Neural progenitor cell (in vitro differentiated cells): ENCODE results near the gene ELANE. TPM values are rescaled to one million over a fixed set of nuclear protein-coding genes. Genes with fewer than 3 reads are reported as not detected.

Source experiments
- DNase-seq: peaks from one replicate; pipeline ENCODE4 v3.0.0-alpha.2; 2016; ENCODE audit warnings: low spot score
- H2AFZ ChIP-seq: fragments of 200-600 bp; sonication (generic); replicated peaks from 2 replicates; pipeline ENCODE4 v1.6.1; 2016; ENCODE audit warnings: antibody characterized with exemption
- H3F3A ChIP-seq: fragments of 200-600 bp; sonication (generic); 2 replicates; pipeline ENCODE4 v1.6.1; 2016; ENCODE audit warnings: antibody characterized with exemption, low read depth
- H3K27ac ChIP-seq: fragments of 200-600 bp; sonication (generic); 2 replicates; pipeline ENCODE4 v1.5.1; 2016; ENCODE audit warnings: mild to moderate bottlenecking
- H3K27me3 ChIP-seq: fragments of 200-600 bp; sonication (generic); 2 replicates; pipeline ENCODE4 v1.6.1; 2016; ENCODE audit warnings: mild to moderate bottlenecking, moderate library complexity
- H3K36me3 ChIP-seq: fragments of 200-600 bp; sonication (generic); 2 replicates; pipeline ENCODE4 v1.5.1; 2016
- H3K4me1 ChIP-seq: fragments of 200-600 bp; sonication (generic); 2 replicates; pipeline ENCODE4 v1.6.1; 2016; ENCODE audit warnings: mixed run types
- H3K4me2 ChIP-seq: fragments of 200-600 bp; sonication (generic); 2 replicates; pipeline ENCODE4 v1.6.1; 2016
- H3K4me3 ChIP-seq: fragments of 200-600 bp; sonication (generic); 2 replicates; pipeline ENCODE4 v1.5.1; 2016
- H3K79me2 ChIP-seq: fragments of 200-600 bp; sonication (generic); 2 replicates; pipeline ENCODE4 v1.6.1; 2016; ENCODE audit warnings: low read depth
- H3K9ac ChIP-seq: fragments of 200-600 bp; sonication (generic); 2 replicates; pipeline ENCODE4 v1.6.1; 2016
- H3K9me3 ChIP-seq: fragments of 200-600 bp; sonication (generic); 2 replicates; pipeline ENCODE4 v1.5.1; 2016; ENCODE audit warnings: low read depth
- H4K20me1 ChIP-seq: fragments of 200-600 bp; sonication (generic); 2 replicates; pipeline ENCODE4 v1.6.1; 2016; ENCODE audit warnings: low read depth
- H3K27ac Mint-ChIP-seq: 3 replicates; pipeline ENCODE4 v1.8.0; 2021; ENCODE audit warnings: mixed read lengths
- H3K27me3 Mint-ChIP-seq: 2 replicates; pipeline ENCODE4 v1.8.0; 2022; ENCODE audit warnings: low read depth, mild to moderate bottlenecking, inconsistent platforms, moderate library complexity, mixed read lengths; ENCODE audit not compliant: insufficient read depth
- H3K36me3 Mint-ChIP-seq: 3 replicates; pipeline ENCODE4 v1.8.0; 2021; ENCODE audit warnings: mixed read lengths
- H3K4me1 Mint-ChIP-seq: 3 replicates; pipeline ENCODE4 v1.8.0; 2021; ENCODE audit warnings: mixed read lengths
- H3K4me3 Mint-ChIP-seq: 3 replicates; pipeline ENCODE4 v1.8.0; 2021; ENCODE audit warnings: mild to moderate bottlenecking, moderate library complexity, mixed read lengths
- H3K9me3 Mint-ChIP-seq: 3 replicates; pipeline ENCODE4 v1.8.0; 2020; ENCODE audit warnings: mixed read lengths
- CTCF ChIP-seq: fragments of 200-600 bp; sonication (generic); IDR thresholded peaks from 2 replicates; pipeline ENCODE4 v1.5.1; 2017; ENCODE audit warnings: antibody characterized with exemption, mild to moderate bottlenecking
- EZH2 ChIP-seq: fragments of 200-600 bp; sonication (generic); IDR thresholded peaks from 2 replicates; pipeline ENCODE4 v1.6.1; 2017; ENCODE audit warnings: antibody characterized with exemption, mild to moderate bottlenecking, moderate library complexity
- EZH2phosphoT487 ChIP-seq: fragments of 200-600 bp; sonication (generic); IDR thresholded peaks from 2 replicates; pipeline ENCODE4 v1.6.1; 2017; ENCODE audit warnings: antibody characterized with exemption
- total RNA-seq: library from RNA; depleted of rRNA; stranded (reverse); fragments of >200 nt; gene quantifications from 2 replicates; pipeline ENCODE4 v1.2.3, GENCODE V29; 2015; ENCODE audit warnings: low replicate concordance

Gene ELANE
- total RNA-seq, 1 donor from 2014 or later = not detected

- peaks cover 22% of the 10 kb centered on the region for H3K36me3 Mint-ChIP-seq
- H3K9me3 Mint-ChIP-seq = no peaks in the 10 kb centered on the region
- H3K27me3 ChIP-seq = no peaks in the 10 kb centered on the region
- H4K20me1 ChIP-seq = peaks cover 10% of the 10 kb centered on the region
- H3K9ac ChIP-seq = no peak overlapping the region
- no peak overlapping the region for H2AFZ ChIP-seq
- no peak overlapping the region for H3K27ac ChIP-seq
- no peak for TF ChIP-seq CTCF
- no peak for TF ChIP-seq EZH2
- no peak for TF ChIP-seq EZH2phosphoT487
- H3K4me1 Mint-ChIP-seq = peaks cover 2% of the 10 kb centered on the region
- no peak overlapping the region for H3K4me3 Mint-ChIP-seq
- H3K36me3 ChIP-seq = no peaks in the 10 kb centered on the region
- DNase-seq = no peak
- H3K4me1 ChIP-seq = no peaks in the 10 kb centered on the region
- no peaks in the 10 kb centered on the region for H3K79me2 ChIP-seq
- no peaks in the 10 kb centered on the region for H3F3A ChIP-seq
- no peak overlapping the region for H3K27ac Mint-ChIP-seq
- H3K4me2 ChIP-seq = no peak overlapping the region
- peaks cover 7% of the 10 kb centered on the region for H3K27me3 Mint-ChIP-seq
- no peak overlapping the region for H3K4me3 ChIP-seq
- no peaks in the 10 kb centered on the region for H3K9me3 ChIP-seq
Observed at GRCh38 chr19:879711-880438, 27.8 kb downstream of the ELANE start.

- H3K36me3 Mint-ChIP-seq = peaks cover 17% of the 10 kb centered on the region
- peaks cover 2% of the 10 kb centered on the region for H3K4me1 Mint-ChIP-seq
- no peak for DNase-seq
- Histone ChIP-seq H3K27ac (no peak overlapping the region), H4K20me1 (peaks cover 10% of the 10 kb centered on the region), H3K9ac (no peak overlapping the region), H3K4me2 (no peak overlapping the region), H3K36me3 (no peaks in the 10 kb centered on the region), H3K4me1 (no peaks in the 10 kb centered on the region), H3K4me3 (no peak overlapping the region), H3F3A (no peaks in the 10 kb centered on the region), H3K79me2 (no peaks in the 10 kb centered on the region), H3K9me3 (no peaks in the 10 kb centered on the region), H3K27me3 (no peaks in the 10 kb centered on the region), H2AFZ (no peak overlapping the region)
- no peaks in the 10 kb centered on the region for H3K9me3 Mint-ChIP-seq
- H3K27ac Mint-ChIP-seq = no peak overlapping the region
- peaks cover 7% of the 10 kb centered on the region for H3K27me3 Mint-ChIP-seq
- H3K4me3 Mint-ChIP-seq = no peak overlapping the region
- TF ChIP-seq CTCF = no peak
- no peak for TF ChIP-seq EZH2phosphoT487
- no peak for TF ChIP-seq EZH2
Observed at GRCh38 chr19:881385-882071, 29.4 kb downstream of the ELANE start.

GRCh38 chr19:882871-883497, 30.9 kb downstream of the ELANE start:
- DNase-seq = no peak
- peaks cover 20% of the 10 kb centered on the region for H3K36me3 Mint-ChIP-seq
- Histone ChIP-seq H4K20me1 (peaks cover 10% of the 10 kb centered on the region), H3K27ac (no peak overlapping the region), H3K79me2 (no peaks in the 10 kb centered on the region), H3K27me3 (no peaks in the 10 kb centered on the region), H3K4me1 (no peaks in the 10 kb centered on the region), H3F3A (no peaks in the 10 kb centered on the region), H3K4me3 (no peak overlapping the region), H3K4me2 (no peak overlapping the region), H3K36me3 (no peaks in the 10 kb centered on the region), H3K9ac (no peak overlapping the region), H3K9me3 (no peaks in the 10 kb centered on the region), H2AFZ (no peak overlapping the region)
- H3K4me1 Mint-ChIP-seq = peaks cover 5% of the 10 kb centered on the region
- no peaks in the 10 kb centered on the region for H3K9me3 Mint-ChIP-seq
- no peak overlapping the region for H3K27ac Mint-ChIP-seq
- TF ChIP-seq EZH2 = no peak
- no peak for TF ChIP-seq EZH2phosphoT487
- TF ChIP-seq CTCF = no peak
- peaks cover 8% of the 10 kb centered on the region for H3K27me3 Mint-ChIP-seq
- no peak overlapping the region for H3K4me3 Mint-ChIP-seq
